ENCODE measurements around the gene LTBP3. TPM values are rescaled to one million over a fixed set of nuclear protein-coding genes. Genes with fewer than 3 reads are reported as not detected.

The LTBP3 gene
- total and polyA plus RNA-seq, 2 of the 4 experiments (the other 2 are of a cell fraction): 6.6 to 145 TPM

DNA sequence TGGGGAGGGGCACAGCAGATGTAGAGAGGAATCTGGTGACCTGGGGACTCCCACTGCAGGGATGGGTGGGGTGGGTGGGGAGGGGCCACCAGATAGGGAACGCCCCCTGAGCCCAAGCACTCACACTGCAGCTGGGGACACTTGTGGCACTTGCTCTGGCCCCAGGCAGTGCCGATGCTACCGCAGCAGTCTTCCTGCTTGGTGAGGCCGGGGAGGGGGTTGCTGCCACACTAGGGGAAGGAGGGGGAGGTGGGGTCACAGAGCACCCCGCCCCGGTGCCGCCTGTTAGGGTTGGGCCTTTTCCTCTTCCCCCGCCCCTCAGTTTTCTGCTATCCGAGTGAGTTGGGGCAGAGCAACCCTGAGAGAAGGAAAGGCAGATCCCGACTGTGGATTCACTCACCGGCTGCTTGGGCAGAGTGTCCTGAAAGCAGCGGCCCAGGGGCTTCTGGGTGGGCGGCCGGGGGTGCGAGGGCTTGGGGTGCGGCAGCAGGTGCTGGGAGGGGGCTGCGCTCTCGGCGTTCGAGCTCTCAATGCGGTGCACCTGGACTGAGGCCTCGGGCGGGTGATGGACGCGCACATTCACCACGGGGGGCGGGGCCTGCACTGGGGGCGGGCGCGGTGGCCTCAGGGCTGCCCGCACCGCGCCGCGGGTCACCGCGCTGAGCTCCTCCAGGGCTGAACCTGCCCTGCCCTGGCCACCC lies 4.7 kb downstream of the LTBP3 start:
- Histone ChIP-seq H4K5ac (ENCODE audit: low read depth, low read length) (no peak overlapping the region), H3K79me1 (ENCODE audit: low read depth in 1 of 2, low read length in 2 of 2) (peaks cover 16 to 42% of the 10 kb centered on the region in 2 experiments), H3K9me3 (ENCODE audit: control insufficient read depth, insufficient read depth, low read length) (no peaks in the 10 kb centered on the region), H3K4me3 (ENCODE audit: insufficient read depth, low read depth, low read length) (no peak overlapping the region), H3K4ac (ENCODE audit: low read depth, low read length) (no peak overlapping the region), H3K56ac (ENCODE audit: extremely low read depth, insufficient read depth, low read length) (no peak overlapping the region), H2AK9ac (replicated peaks; ENCODE audit: low read depth, low read length, poor library complexity) (no peak overlapping the region), H4K91ac (ENCODE audit: insufficient read depth, low read depth, low read length) (no peak overlapping the region), H3K18ac (ENCODE audit: low read depth, low read length) (no peak overlapping the region), H3K14ac (replicated peaks; ENCODE audit: low read depth, low read length) (no peak overlapping the region), H3K4me2 (ENCODE audit: low read depth, low read length) (no peak overlapping the region), H2AK5ac (ENCODE audit: low read depth, low read length) (no peak overlapping the region), H4K8ac (ENCODE audit: low read depth in 2 of 2, low read length in 2 of 2) (no peak overlapping the region), H3K4me1 (ENCODE audit: control insufficient read depth, insufficient read depth, low read length) (peaks cover 20% of the 10 kb centered on the region), H4K20me1 (ENCODE audit: insufficient read depth, low read length) (peaks cover 19% of the 10 kb centered on the region), H2BK120ac (ENCODE audit: low read depth, low read length) (no peak overlapping the region), H2BK5ac (ENCODE audit: low read depth, low read length, poor library complexity, severe bottlenecking) (no peak overlapping the region), H3K23ac (ENCODE audit: low read depth, low read length) (no peak overlapping the region), H2AFZ (replicated peaks; ENCODE audit: low read length, poor library complexity) (no peak overlapping the region), H3K9me1 (ENCODE audit: insufficient read depth, low read length) (peaks cover 11% of the 10 kb centered on the region), H3K27me3 (ENCODE audit: control insufficient read depth, insufficient read depth, low read length) (no peaks in the 10 kb centered on the region), H3K9ac (ENCODE audit: low read depth, low read length) (no peak overlapping the region), H2BK15ac (ENCODE audit: low read depth, low read length) (no peak overlapping the region), H2BK20ac (ENCODE audit: low read depth, low read length) (no peak overlapping the region), H3K36me3 (ENCODE audit: control insufficient read depth, insufficient read depth, low read length) (peaks cover 27% of the 10 kb centered on the region), H3K27ac (ENCODE audit: insufficient read depth, low read length) (no peak overlapping the region)
- intact Hi-C loops (cut with micrococcal nuclease) (no loop called here), in situ Hi-C loops (cut with MboI; ENCODE audit: low sequenced_read_pairs) (no loop called here), dilution Hi-C loops (cut with HindIII; ENCODE audit: low sequenced_read_pairs, unreplicated experiment) (no loop called here)
- no peak for ATAC-seq (ENCODE audit: low read depth)
- TF ChIP-seq RAD21 (IDR thresholded peaks at IDR 0.05; ENCODE audit: low read length): no peak
- TF ChIP-seq RCOR1 (IDR thresholded peaks at IDR 0.05; ENCODE audit: insufficient replicate concordance, low read length): no peak
- TF ChIP-seq MAZ (IDR thresholded peaks at IDR 0.05; ENCODE audit: borderline replicate concordance, low read depth, low read length): no peak
- TF ChIP-seq CEBPB (IDR thresholded peaks at IDR 0.05; ENCODE audit: low read depth, low read length): no peak
- TF ChIP-seq POLR2A (IDR thresholded peaks at IDR 0.05; ENCODE audit: low read depth, low read length): no peak
- no peak for TF ChIP-seq FOS (IDR thresholded peaks at IDR 0.05; ENCODE audit: low read depth, low read length)
- no peak for TF ChIP-seq RFX5 (IDR thresholded peaks at IDR 0.05; ENCODE audit: low read depth, low read length)
- TF ChIP-seq NFE2L2 (IDR thresholded peaks at IDR 0.05; ENCODE audit: low read depth, low read length): no peak
- no peak for TF ChIP-seq MAFK (IDR thresholded peaks at IDR 0.05; ENCODE audit: low read depth, low read length)
- TF ChIP-seq MXI1 (IDR thresholded peaks at IDR 0.05; ENCODE audit: borderline replicate concordance, low read depth, low read length): no peak
- no peak for TF ChIP-seq BHLHE40 (IDR thresholded peaks at IDR 0.05; ENCODE audit: low read depth, low read length)
- TF ChIP-seq, protein P1, sequence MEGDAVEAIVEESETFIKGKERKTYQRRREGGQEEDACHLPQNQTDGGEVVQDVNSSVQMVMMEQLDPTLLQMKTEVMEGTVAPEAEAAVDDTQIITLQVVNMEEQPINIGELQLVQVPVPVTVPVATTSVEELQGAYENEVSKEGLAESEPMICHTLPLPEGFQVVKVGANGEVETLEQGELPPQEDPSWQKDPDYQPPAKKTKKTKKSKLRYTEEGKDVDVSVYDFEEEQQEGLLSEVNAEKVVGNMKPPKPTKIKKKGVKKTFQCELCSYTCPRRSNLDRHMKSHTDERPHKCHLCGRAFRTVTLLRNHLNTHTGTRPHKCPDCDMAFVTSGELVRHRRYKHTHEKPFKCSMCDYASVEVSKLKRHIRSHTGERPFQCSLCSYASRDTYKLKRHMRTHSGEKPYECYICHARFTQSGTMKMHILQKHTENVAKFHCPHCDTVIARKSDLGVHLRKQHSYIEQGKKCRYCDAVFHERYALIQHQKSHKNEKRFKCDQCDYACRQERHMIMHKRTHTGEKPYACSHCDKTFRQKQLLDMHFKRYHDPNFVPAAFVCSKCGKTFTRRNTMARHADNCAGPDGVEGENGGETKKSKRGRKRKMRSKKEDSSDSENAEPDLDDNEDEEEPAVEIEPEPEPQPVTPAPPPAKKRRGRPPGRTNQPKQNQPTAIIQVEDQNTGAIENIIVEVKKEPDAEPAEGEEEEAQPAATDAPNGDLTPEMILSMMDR (conservative IDR thresholded peaks at IDR 0.05; ENCODE audit: low read depth, low read length): no peak
- TF ChIP-seq CHD1 (IDR thresholded peaks at IDR 0.05; ENCODE audit: low read depth, low read length): no peak
- TF ChIP-seq, protein P2, sequence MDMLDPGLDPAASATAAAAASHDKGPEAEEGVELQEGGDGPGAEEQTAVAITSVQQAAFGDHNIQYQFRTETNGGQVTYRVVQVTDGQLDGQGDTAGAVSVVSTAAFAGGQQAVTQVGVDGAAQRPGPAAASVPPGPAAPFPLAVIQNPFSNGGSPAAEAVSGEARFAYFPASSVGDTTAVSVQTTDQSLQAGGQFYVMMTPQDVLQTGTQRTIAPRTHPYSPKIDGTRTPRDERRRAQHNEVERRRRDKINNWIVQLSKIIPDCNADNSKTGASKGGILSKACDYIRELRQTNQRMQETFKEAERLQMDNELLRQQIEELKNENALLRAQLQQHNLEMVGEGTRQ (IDR thresholded peaks at IDR 0.05; ENCODE audit: low read depth, low read length): no peak
- TF ChIP-seq SMC3 (IDR thresholded peaks at IDR 0.05; ENCODE audit: low read depth, low read length): no peak
- TF ChIP-seq, protein P3, sequence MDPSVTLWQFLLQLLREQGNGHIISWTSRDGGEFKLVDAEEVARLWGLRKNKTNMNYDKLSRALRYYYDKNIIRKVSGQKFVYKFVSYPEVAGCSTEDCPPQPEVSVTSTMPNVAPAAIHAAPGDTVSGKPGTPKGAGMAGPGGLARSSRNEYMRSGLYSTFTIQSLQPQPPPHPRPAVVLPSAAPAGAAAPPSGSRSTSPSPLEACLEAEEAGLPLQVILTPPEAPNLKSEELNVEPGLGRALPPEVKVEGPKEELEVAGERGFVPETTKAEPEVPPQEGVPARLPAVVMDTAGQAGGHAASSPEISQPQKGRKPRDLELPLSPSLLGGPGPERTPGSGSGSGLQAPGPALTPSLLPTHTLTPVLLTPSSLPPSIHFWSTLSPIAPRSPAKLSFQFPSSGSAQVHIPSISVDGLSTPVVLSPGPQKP (IDR thresholded peaks at IDR 0.05; ENCODE audit: borderline replicate concordance, low read depth, low read length): no peak
- BruUV-seq (replicated peaks): no TSS peak
- CTCF ChIA-PET: no interaction called here
- no peak for DNase-seq
- POLR2A ChIA-PET (ENCODE audit: unreplicated experiment): no interaction called here
- 62% methylated on average over 23 of the region's 37 CpGs; no CpG with 5 or more reads in 1 of the 2 experiments for whole genome bisulfite sequencing, 2 experiments (ENCODE audit: extremely low coverage in 2 of 2, insufficient read length in 1 of 2)

Data from IMR-90 (cell line).